Uterus (tissue), 2 donors: ENCODE results near the gene CAB39.

Experiments
- POLR2A ChIP-seq, 2 donors: fragments of 450-650 bp; IDR thresholded peaks; one replicate each; pipeline ENCODE4 v1.6.1; 2016; ENCODE audit warnings: antibody characterized with exemption in 2 of 2, mild to moderate bottlenecking in 1 of 2, moderate library complexity in 1 of 2
- TF ChIP-seq, protein P1 (sequence below), 4 experiments: fragments of 200-600 bp in 2 of 4; fragments of 450-650 bp in 2 of 4; sonication (generic) in 2 of 4; IDR thresholded peaks; one replicate each; pipeline ENCODE4 v1.5.1; 2016 to 2019; ENCODE audit warnings: antibody characterized with exemption in 4 of 4, mild to moderate bottlenecking in 2 of 4, moderate library complexity in 1 of 4

DNA sequence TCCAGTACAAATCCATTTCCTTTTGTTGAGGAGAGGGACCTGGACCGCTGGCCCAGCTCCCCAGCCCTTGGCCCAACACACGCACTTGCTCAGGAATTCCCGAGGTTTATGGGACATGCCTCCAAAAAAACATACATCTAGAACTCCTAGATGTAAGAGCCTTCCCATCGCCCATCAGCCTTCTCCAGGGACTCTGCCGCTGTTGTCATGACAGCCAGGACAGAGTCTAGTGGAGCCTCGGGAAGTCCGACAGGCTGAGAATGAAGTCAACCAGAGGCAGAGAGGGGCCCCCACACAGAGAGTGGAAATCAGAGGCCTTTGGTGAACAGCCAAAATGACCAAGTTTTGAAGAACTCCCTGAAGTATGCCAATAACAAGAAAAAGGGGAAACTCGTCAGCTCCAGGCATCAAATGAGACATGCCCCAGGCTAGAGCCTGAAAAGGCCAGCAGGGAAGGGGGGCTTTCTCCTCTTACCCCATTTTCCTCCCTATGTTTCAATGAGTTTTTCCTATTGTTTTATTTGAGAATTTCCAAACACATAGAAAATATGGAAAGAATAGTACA lies 43.2 kb upstream of the CAB39 start:
- TF ChIP-seq, protein P1, sequence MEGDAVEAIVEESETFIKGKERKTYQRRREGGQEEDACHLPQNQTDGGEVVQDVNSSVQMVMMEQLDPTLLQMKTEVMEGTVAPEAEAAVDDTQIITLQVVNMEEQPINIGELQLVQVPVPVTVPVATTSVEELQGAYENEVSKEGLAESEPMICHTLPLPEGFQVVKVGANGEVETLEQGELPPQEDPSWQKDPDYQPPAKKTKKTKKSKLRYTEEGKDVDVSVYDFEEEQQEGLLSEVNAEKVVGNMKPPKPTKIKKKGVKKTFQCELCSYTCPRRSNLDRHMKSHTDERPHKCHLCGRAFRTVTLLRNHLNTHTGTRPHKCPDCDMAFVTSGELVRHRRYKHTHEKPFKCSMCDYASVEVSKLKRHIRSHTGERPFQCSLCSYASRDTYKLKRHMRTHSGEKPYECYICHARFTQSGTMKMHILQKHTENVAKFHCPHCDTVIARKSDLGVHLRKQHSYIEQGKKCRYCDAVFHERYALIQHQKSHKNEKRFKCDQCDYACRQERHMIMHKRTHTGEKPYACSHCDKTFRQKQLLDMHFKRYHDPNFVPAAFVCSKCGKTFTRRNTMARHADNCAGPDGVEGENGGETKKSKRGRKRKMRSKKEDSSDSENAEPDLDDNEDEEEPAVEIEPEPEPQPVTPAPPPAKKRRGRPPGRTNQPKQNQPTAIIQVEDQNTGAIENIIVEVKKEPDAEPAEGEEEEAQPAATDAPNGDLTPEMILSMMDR (IDR thresholded peaks at IDR 0.05): no peak
- no peak for TF ChIP-seq POLR2A (IDR thresholded peaks at IDR 0.05)
